Neural progenitor cell (in vitro differentiated cells): Measurements from ENCODE around the gene RNF212. TPM values are rescaled to one million over a fixed set of nuclear protein-coding genes. Genes with fewer than 3 reads are reported as not detected.

Experiments
- DNase-seq: peaks from one replicate; pipeline ENCODE4 v3.0.0-alpha.2; 2016; ENCODE audit warnings: low spot score
- H2AFZ ChIP-seq: fragments of 200-600 bp; sonication (generic); replicated peaks from 2 replicates; pipeline ENCODE4 v1.6.1; 2016; ENCODE audit warnings: antibody characterized with exemption
- H3F3A ChIP-seq: fragments of 200-600 bp; sonication (generic); 2 replicates; pipeline ENCODE4 v1.6.1; 2016; ENCODE audit warnings: antibody characterized with exemption, low read depth
- H3K27ac ChIP-seq: fragments of 200-600 bp; sonication (generic); 2 replicates; pipeline ENCODE4 v1.5.1; 2016; ENCODE audit warnings: mild to moderate bottlenecking
- H3K27me3 ChIP-seq: fragments of 200-600 bp; sonication (generic); 2 replicates; pipeline ENCODE4 v1.6.1; 2016; ENCODE audit warnings: mild to moderate bottlenecking, moderate library complexity
- H3K36me3 ChIP-seq: fragments of 200-600 bp; sonication (generic); 2 replicates; pipeline ENCODE4 v1.5.1; 2016
- H3K4me1 ChIP-seq: fragments of 200-600 bp; sonication (generic); 2 replicates; pipeline ENCODE4 v1.6.1; 2016; ENCODE audit warnings: mixed run types
- H3K4me2 ChIP-seq: fragments of 200-600 bp; sonication (generic); 2 replicates; pipeline ENCODE4 v1.6.1; 2016
- H3K4me3 ChIP-seq: fragments of 200-600 bp; sonication (generic); 2 replicates; pipeline ENCODE4 v1.5.1; 2016
- H3K79me2 ChIP-seq: fragments of 200-600 bp; sonication (generic); 2 replicates; pipeline ENCODE4 v1.6.1; 2016; ENCODE audit warnings: low read depth
- H3K9ac ChIP-seq: fragments of 200-600 bp; sonication (generic); 2 replicates; pipeline ENCODE4 v1.6.1; 2016
- H3K9me3 ChIP-seq: fragments of 200-600 bp; sonication (generic); 2 replicates; pipeline ENCODE4 v1.5.1; 2016; ENCODE audit warnings: low read depth
- H4K20me1 ChIP-seq: fragments of 200-600 bp; sonication (generic); 2 replicates; pipeline ENCODE4 v1.6.1; 2016; ENCODE audit warnings: low read depth
- H3K27ac Mint-ChIP-seq: 3 replicates; pipeline ENCODE4 v1.8.0; 2021; ENCODE audit warnings: mixed read lengths
- H3K27me3 Mint-ChIP-seq: 2 replicates; pipeline ENCODE4 v1.8.0; 2022; ENCODE audit warnings: low read depth, mild to moderate bottlenecking, inconsistent platforms, moderate library complexity, mixed read lengths; ENCODE audit not compliant: insufficient read depth
- H3K36me3 Mint-ChIP-seq: 3 replicates; pipeline ENCODE4 v1.8.0; 2021; ENCODE audit warnings: mixed read lengths
- H3K4me1 Mint-ChIP-seq: 3 replicates; pipeline ENCODE4 v1.8.0; 2021; ENCODE audit warnings: mixed read lengths
- H3K4me3 Mint-ChIP-seq: 3 replicates; pipeline ENCODE4 v1.8.0; 2021; ENCODE audit warnings: mild to moderate bottlenecking, moderate library complexity, mixed read lengths
- H3K9me3 Mint-ChIP-seq: 3 replicates; pipeline ENCODE4 v1.8.0; 2020; ENCODE audit warnings: mixed read lengths
- EZH2 ChIP-seq: fragments of 200-600 bp; sonication (generic); IDR thresholded peaks from 2 replicates; pipeline ENCODE4 v1.6.1; 2017; ENCODE audit warnings: antibody characterized with exemption, mild to moderate bottlenecking, moderate library complexity
- EZH2phosphoT487 ChIP-seq: fragments of 200-600 bp; sonication (generic); IDR thresholded peaks from 2 replicates; pipeline ENCODE4 v1.6.1; 2017; ENCODE audit warnings: antibody characterized with exemption
- total RNA-seq: library from RNA; depleted of rRNA; stranded (reverse); fragments of >200 nt; gene quantifications from 2 replicates; pipeline ENCODE4 v1.2.3, GENCODE V29; 2015; ENCODE audit warnings: low replicate concordance
- TF ChIP-seq, protein P1 (sequence below): fragments of 200-600 bp; sonication (generic); IDR thresholded peaks from 2 replicates; pipeline ENCODE4 v1.5.1; 2017; ENCODE audit warnings: antibody characterized with exemption, mild to moderate bottlenecking

Gene RNF212
- total RNA-seq, 1 donor from 2014 or later, result 3.4 TPM

- Mint-ChIP-seq H3K4me3 (no peak overlapping the region), H3K36me3 (peaks cover 2% of the 10 kb centered on the region), H3K27ac (no peak overlapping the region), H3K27me3 (peaks cover 10% of the 10 kb centered on the region), H3K4me1 (no peaks in the 10 kb centered on the region), H3K9me3 (peaks cover 23% of the 10 kb centered on the region)
- H3K27me3 ChIP-seq, result no peaks in the 10 kb centered on the region
- no peak overlapping the region for H2AFZ ChIP-seq
- no peaks in the 10 kb centered on the region for H3K4me1 ChIP-seq
- no peak overlapping the region for H3K4me3 ChIP-seq
- no peak overlapping the region for H3K4me2 ChIP-seq
- H3K79me2 ChIP-seq, result no peaks in the 10 kb centered on the region
- no peak for DNase-seq
- H3K9me3 ChIP-seq, result no peaks in the 10 kb centered on the region
- no peaks in the 10 kb centered on the region for H3F3A ChIP-seq
- no peak for TF ChIP-seq EZH2phosphoT487
- H3K36me3 ChIP-seq, result no peaks in the 10 kb centered on the region
- H3K9ac ChIP-seq, result no peak overlapping the region
- H3K27ac ChIP-seq, result no peak overlapping the region
- no peaks in the 10 kb centered on the region for H4K20me1 ChIP-seq
Measured at GRCh38 chr4:1091561-1091995, 21.8 kb downstream of the RNF212 start.

DNA sequence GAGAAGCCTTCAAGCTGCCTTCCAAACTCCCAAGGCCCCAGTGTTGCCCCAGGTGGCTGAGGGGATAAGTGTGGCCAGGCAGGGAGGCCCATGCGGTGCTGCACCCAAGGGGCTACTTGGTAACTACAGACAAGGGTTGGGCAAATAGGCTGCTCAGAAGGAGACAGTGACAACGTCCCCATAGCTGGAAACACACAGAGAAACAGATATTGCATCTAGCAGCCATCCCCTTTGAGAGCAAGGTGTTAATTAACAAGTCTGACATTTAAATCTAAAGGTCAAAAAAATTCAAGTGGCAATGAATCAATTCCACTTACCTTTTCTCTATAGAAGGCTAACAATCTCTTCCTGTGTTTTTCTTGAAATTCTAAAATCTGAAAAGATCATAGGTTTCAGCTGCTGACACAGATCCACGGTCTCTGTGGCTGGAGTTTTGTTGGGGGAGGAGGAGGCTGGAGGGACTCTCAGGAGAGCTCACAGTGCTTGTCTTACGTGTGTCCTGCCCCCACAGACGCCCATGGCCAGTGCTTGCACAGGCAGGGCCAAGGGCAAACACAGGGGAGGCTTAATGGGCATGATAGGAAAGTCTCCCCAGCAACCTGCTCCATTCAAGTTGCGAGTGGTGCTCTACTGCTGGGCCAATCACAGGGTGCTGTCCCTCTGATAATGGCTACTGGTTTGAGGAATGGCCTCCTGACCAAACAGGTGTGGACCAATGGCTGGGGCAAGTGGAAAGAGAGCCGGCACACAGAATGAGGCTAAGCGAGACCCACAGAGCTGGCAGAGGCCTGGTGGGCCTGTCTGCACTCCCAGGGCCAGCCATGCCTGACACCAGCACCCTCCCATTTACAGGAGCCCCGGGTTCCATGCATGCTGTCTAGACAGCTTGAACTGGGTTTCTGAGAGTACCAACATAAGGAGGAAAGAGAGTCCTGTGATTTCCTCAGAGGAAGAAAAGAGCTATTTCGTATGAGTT, 22.6 kb downstream of the RNF212 start:
- Histone ChIP-seq H2AFZ (no peak overlapping the region), H3F3A (no peaks in the 10 kb centered on the region), H3K9ac (no peak overlapping the region), H3K4me1 (no peaks in the 10 kb centered on the region), H3K27ac (no peak overlapping the region), H3K9me3 (no peaks in the 10 kb centered on the region), H3K79me2 (no peaks in the 10 kb centered on the region), H3K27me3 (no peaks in the 10 kb centered on the region), H3K4me2 (no peak overlapping the region), H3K36me3 (no peaks in the 10 kb centered on the region), H4K20me1 (no peaks in the 10 kb centered on the region), H3K4me3 (no peak overlapping the region)
- no peak for TF ChIP-seq EZH2
- TF ChIP-seq, protein P1, sequence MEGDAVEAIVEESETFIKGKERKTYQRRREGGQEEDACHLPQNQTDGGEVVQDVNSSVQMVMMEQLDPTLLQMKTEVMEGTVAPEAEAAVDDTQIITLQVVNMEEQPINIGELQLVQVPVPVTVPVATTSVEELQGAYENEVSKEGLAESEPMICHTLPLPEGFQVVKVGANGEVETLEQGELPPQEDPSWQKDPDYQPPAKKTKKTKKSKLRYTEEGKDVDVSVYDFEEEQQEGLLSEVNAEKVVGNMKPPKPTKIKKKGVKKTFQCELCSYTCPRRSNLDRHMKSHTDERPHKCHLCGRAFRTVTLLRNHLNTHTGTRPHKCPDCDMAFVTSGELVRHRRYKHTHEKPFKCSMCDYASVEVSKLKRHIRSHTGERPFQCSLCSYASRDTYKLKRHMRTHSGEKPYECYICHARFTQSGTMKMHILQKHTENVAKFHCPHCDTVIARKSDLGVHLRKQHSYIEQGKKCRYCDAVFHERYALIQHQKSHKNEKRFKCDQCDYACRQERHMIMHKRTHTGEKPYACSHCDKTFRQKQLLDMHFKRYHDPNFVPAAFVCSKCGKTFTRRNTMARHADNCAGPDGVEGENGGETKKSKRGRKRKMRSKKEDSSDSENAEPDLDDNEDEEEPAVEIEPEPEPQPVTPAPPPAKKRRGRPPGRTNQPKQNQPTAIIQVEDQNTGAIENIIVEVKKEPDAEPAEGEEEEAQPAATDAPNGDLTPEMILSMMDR, result no peak
- no peak for TF ChIP-seq EZH2phosphoT487
- DNase-seq, result no peak
- H3K27me3 Mint-ChIP-seq, result peaks cover 10% of the 10 kb centered on the region
- H3K4me1 Mint-ChIP-seq, result no peaks in the 10 kb centered on the region
- H3K9me3 Mint-ChIP-seq, result peaks cover 23% of the 10 kb centered on the region
- peaks cover 2% of the 10 kb centered on the region for H3K36me3 Mint-ChIP-seq
- no peak overlapping the region for H3K27ac Mint-ChIP-seq
- H3K4me3 Mint-ChIP-seq, result no peak overlapping the region

GRCh38 chr4:1090036-1090435, 23.3 kb downstream of the RNF212 start:
- Histone ChIP-seq H3K27me3 (no peaks in the 10 kb centered on the region), H3K4me3 (no peak overlapping the region), H3F3A (no peaks in the 10 kb centered on the region), H3K36me3 (no peaks in the 10 kb centered on the region), H4K20me1 (no peaks in the 10 kb centered on the region), H3K4me1 (no peaks in the 10 kb centered on the region), H3K79me2 (no peaks in the 10 kb centered on the region), H3K9ac (no peak overlapping the region), H3K9me3 (no peaks in the 10 kb centered on the region), H3K27ac (no peak overlapping the region), H2AFZ (no peak overlapping the region), H3K4me2 (no peak overlapping the region)
- no peak for DNase-seq
- TF ChIP-seq, protein P1, result no peak
- TF ChIP-seq EZH2, result no peak
- no peak for TF ChIP-seq EZH2phosphoT487
- Mint-ChIP-seq H3K9me3 (peaks cover 23% of the 10 kb centered on the region), H3K4me3 (no peak overlapping the region), H3K27me3 (peaks cover 10% of the 10 kb centered on the region), H3K4me1 (no peaks in the 10 kb centered on the region), H3K27ac (no peak overlapping the region), H3K36me3 (peaks cover 2% of the 10 kb centered on the region)

GRCh38 chr4:1087371-1087770, 26.0 kb downstream of the RNF212 start:
- Histone ChIP-seq H3K4me2 (no peak overlapping the region), H3K79me2 (no peaks in the 10 kb centered on the region), H3K27ac (no peak overlapping the region), H3K4me1 (no peaks in the 10 kb centered on the region), H3K4me3 (no peak overlapping the region), H4K20me1 (no peaks in the 10 kb centered on the region), H3F3A (no peaks in the 10 kb centered on the region), H3K9ac (no peak overlapping the region), H3K9me3 (no peaks in the 10 kb centered on the region), H2AFZ (no peak overlapping the region), H3K27me3 (peaks cover 5% of the 10 kb centered on the region), H3K36me3 (no peaks in the 10 kb centered on the region)
- TF ChIP-seq, protein P1, result no peak
- TF ChIP-seq EZH2 (no peak), EZH2phosphoT487 (no peak)
- H3K4me1 Mint-ChIP-seq, result no peaks in the 10 kb centered on the region
- peaks cover 10% of the 10 kb centered on the region for H3K27me3 Mint-ChIP-seq
- H3K9me3 Mint-ChIP-seq, result peaks cover 25% of the 10 kb centered on the region
- H3K27ac Mint-ChIP-seq, result no peak overlapping the region
- no peak overlapping the region for H3K4me3 Mint-ChIP-seq
- H3K36me3 Mint-ChIP-seq, result peaks cover 2% of the 10 kb centered on the region
- DNase-seq, result no peak
